Esophagus squamous epithelium (tissue), 4 donors: ENCODE data around the gene IPO11.

Experiments used
- CTCF ChIP-seq, 6 experiments: fragments of 450-650 bp in 4 of 6; fragments of 200-600 bp in 2 of 6; sonication (generic) in 2 of 6; IDR thresholded peaks; one replicate each; pipeline ENCODE4 v1.5.1; 2016 to 2019; ENCODE audit warnings: antibody characterized with exemption in 6 of 6, mild to moderate bottlenecking in 4 of 6, moderate library complexity in 4 of 6
- POLR2A ChIP-seq, 4 donors: fragments of 450-650 bp; IDR thresholded peaks; one replicate each; pipeline ENCODE4 v1.6.1; 2017; ENCODE audit warnings: antibody characterized with exemption in 4 of 4, mild to moderate bottlenecking in 4 of 4, moderate library complexity in 3 of 4

GRCh38 chr5:62499756-62500155 is 87.2 kb downstream of the IPO11 start:
- no peak for TF ChIP-seq CTCF (IDR thresholded peaks at IDR 0.05)
- TF ChIP-seq POLR2A (IDR thresholded peaks at IDR 0.05) = no peak
